Upper lobe of left lung (tissue), 6 donors: Measurements from ENCODE around the gene NF2. TPM values are rescaled to one million over a fixed set of nuclear protein-coding genes. Genes with fewer than 3 reads are reported as not detected.

Source experiments
- ATAC-seq, 2 donors: fragments of 200-7000 bp; cut with Tn5 transposase; one replicate each; pipeline ENCODE4 v1.9.1; 2022; ENCODE audit warnings: mild to moderate bottlenecking in 2 of 2, moderate library complexity in 2 of 2; ENCODE audit not compliant: low FRiP score in 2 of 2
- DNase-seq, 2 donors: peaks; one replicate each; pipeline ENCODE4 v3.0.0-alpha.2; 2019 to 2020
- H3K27ac ChIP-seq, 4 donors: fragments of 200-600 bp; sonication (generic); one replicate each; pipeline ENCODE4 v1.5.1; 2016 to 2019
- H3K27me3 ChIP-seq, 4 donors: fragments of 200-600 bp; sonication (generic); one replicate each; pipeline ENCODE4 v1.5.1; 2017 to 2019
- H3K36me3 ChIP-seq, 4 donors: fragments of 200-600 bp; sonication (generic); one replicate each; pipeline ENCODE4 v1.5.1; 2016 to 2019
- H3K4me1 ChIP-seq, 4 donors: fragments of 200-600 bp; sonication (generic); one replicate each; pipeline ENCODE4 v1.5.1; 2018 to 2019
- H3K4me3 ChIP-seq, 4 donors: fragments of 200-600 bp; sonication (generic); one replicate each; pipeline ENCODE4 v1.5.1; 2017 to 2019; ENCODE audit warnings: mild to moderate bottlenecking in 2 of 4, moderate library complexity in 1 of 4
- H3K9me3 ChIP-seq, 4 donors: fragments of 200-600 bp; sonication (generic); one replicate each; pipeline ENCODE4 v1.5.1; 2018 to 2019
- CTCF ChIP-seq, 6 experiments: fragments of 450-650 bp in 4 of 6; fragments of 200-600 bp in 2 of 6; sonication (generic) in 2 of 6; IDR thresholded peaks; one replicate each; pipeline ENCODE4 v1.5.1; 2016 to 2019; ENCODE audit warnings: antibody characterized with exemption in 6 of 6
- EP300 ChIP-seq, 4 donors: sonication (generic); formaldehyde crosslinking; IDR thresholded peaks; one replicate each; pipeline ENCODE4 v1.5.1; 2017; ENCODE audit warnings: antibody characterized with exemption in 4 of 4, control low read depth in 2 of 4
- POLR2A ChIP-seq, 4 donors: fragments of 450-650 bp; IDR thresholded peaks; one replicate each; pipeline ENCODE4 v1.5.1; 2016 to 2017; ENCODE audit warnings: antibody characterized with exemption in 4 of 4, mild to moderate bottlenecking in 2 of 4
- POLR2AphosphoS5 ChIP-seq, 2 donors: sonication (generic); formaldehyde crosslinking; IDR thresholded peaks; one replicate each; pipeline ENCODE4 v1.5.1; 2017; ENCODE audit warnings: antibody characterized with exemption in 2 of 2
- WGBS, 2 donors: methylation state at CpG; one replicate each; pipeline ENCODE4 v1.1.5; 2017 to 2018; 5-methylcytosine and 5-hydroxymethylcytosine counted together
- total RNA-seq, 6 donors: library from RNA; depleted of rRNA in 4 of 6; stranded (reverse); fragments of >200 nt in 4 of 6; gene quantifications; one replicate each; pipeline versions ENCODE4 v1.1.0 to v1.2.1, GENCODE V29; 2016 to 2021
- donor health status: DM: no; HTN: no; CAD: no; lungs with moderate emphysema.
- donor health status: DM: no; HTN: yes; CAD: no; lungs with severe emphysema.

NF2 gene
- total RNA-seq, 6 donors from 2014 or later, result 31.2 to 43.8 (median 41.3) TPM

DNA sequence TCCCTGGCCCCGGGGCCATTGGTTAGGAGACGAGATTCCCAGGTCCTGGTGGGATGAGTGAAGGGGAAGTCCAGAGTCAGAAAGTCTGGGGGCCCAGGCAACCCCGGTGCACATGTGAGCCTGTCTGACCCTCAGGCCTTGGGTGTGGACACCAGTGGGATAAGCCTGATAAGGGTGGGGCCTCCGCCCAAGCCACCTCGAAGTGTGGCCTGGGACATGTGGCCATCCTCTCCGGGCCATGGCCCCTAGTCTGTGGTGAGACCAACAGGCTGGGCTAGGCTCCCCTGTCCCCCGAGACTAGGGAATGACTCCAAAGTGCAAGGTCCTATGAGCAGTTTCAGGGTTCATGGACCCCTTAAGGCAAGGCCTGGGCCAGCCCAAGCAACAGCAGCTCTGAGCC lies 122.7 kb downstream of the NF2 start:
- Histone ChIP-seq H3K4me3 (no peak overlapping the region), H3K36me3 (peaks cover 0 to 15% (median 7%) of the 10 kb centered on the region in 4 donors), H3K27me3 (peaks cover 0 to 6% (median 2%) of the 10 kb centered on the region in 4 donors), H3K9me3 (no peaks in the 10 kb centered on the region), H3K4me1 (peaks cover 0 to under 1% (median 0%) of the 10 kb centered on the region in 4 donors), H3K27ac (no peak overlapping the region)
- 93 to 100% methylated on average over 1 to 3 of the region's 7 CpGs for whole genome bisulfite sequencing, 2 donors
- DNase-seq (no peak), ATAC-seq (no peak)
- TF ChIP-seq CTCF (IDR thresholded peaks at IDR 0.05) (no peak), POLR2A (IDR thresholded peaks at IDR 0.05) (no peak), POLR2AphosphoS5 (IDR thresholded peaks at IDR 0.05) (no peak), EP300 (IDR thresholded peaks at IDR 0.05) (no peak)

- no peak overlapping the region for H3K4me3 ChIP-seq
Observed at GRCh38 chr22:29726512-29727130, 123.2 kb downstream of the NF2 start.

GRCh38 chr22:29727131-29727523 lies 123.7 kb downstream of the NF2 start:
- ATAC-seq (peak in 1 of 2 donors; percentile 50), DNase-seq (peak in 1 of 2 donors; percentile 35)
- H3K4me1 ChIP-seq, result no peaks in the 10 kb centered on the region
- no peak overlapping the region for H3K4me3 ChIP-seq
- H3K9me3 ChIP-seq, result no peaks in the 10 kb centered on the region
- no peaks in the 10 kb centered on the region for H3K27me3 ChIP-seq
- no peak overlapping the region for H3K27ac ChIP-seq
- H3K36me3 ChIP-seq, result peaks cover 0 to 19% (median 9%) of the 10 kb centered on the region in 4 donors
- 0 to 4% methylated on average over 2 to 9 of the region's 17 CpGs for WGBS, 2 donors
- peak in 4 of 6 experiments; percentile 10 to 34 (median 14) for TF ChIP-seq CTCF (IDR thresholded peaks at IDR 0.05)
- TF ChIP-seq POLR2A (IDR thresholded peaks at IDR 0.05), result no peak

More at GRCh38 chr22:29726512-29727130, 123.2 kb downstream of the NF2 start:
- TF ChIP-seq POLR2AphosphoS5 (IDR thresholded peaks at IDR 0.05) (no peak), CTCF (IDR thresholded peaks at IDR 0.05) (no peak), POLR2A (IDR thresholded peaks at IDR 0.05) (no peak), EP300 (IDR thresholded peaks at IDR 0.05) (no peak)
- Histone ChIP-seq H3K9me3 (no peaks in the 10 kb centered on the region), H3K27me3 (peaks cover 0 to under 1% (median 0%) of the 10 kb centered on the region in 4 donors), H3K27ac (no peak overlapping the region), H3K4me1 (no peaks in the 10 kb centered on the region), H3K36me3 (peaks cover 0 to 19% (median 9%) of the 10 kb centered on the region in 4 donors)
- 54 to 58% methylated on average over 6 to 14 of the region's 15 CpGs for WGBS, 2 donors
- DNase-seq, result no peak
- ATAC-seq, result no peak

DNA sequence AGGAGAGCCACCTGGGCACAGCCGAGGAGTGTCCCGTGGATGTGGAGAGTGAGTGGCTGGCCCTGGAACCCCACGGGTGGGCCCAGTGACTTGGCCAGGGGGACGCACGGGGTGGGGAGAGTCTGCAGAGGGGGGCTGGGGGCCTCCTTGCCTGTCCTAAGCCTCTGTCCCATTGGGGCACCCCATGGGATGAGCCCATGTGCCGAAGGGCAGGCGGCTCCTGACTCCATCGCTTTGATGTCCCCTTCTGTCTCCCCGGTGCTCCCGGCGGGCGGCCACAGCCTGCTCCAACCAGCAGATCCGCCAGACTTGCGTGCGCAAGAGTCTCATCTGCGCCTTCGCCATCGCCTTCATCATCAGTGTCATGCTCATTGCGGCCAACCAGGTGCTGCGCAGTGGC lies 125.7 kb downstream of the NF2 start:
- Histone ChIP-seq H3K27me3 (no peaks in the 10 kb centered on the region), H3K9me3 (no peaks in the 10 kb centered on the region), H3K36me3 (peaks cover 0 to 30% (median 15%) of the 10 kb centered on the region in 4 donors), H3K4me1 (no peaks in the 10 kb centered on the region), H3K4me3 (no peak overlapping the region), H3K27ac (no peak overlapping the region)
- ATAC-seq (no peak), DNase-seq (peak in 1 of 2 donors; percentile 80)
- TF ChIP-seq CTCF (IDR thresholded peaks at IDR 0.05) (no peak), POLR2A (IDR thresholded peaks at IDR 0.05) (no peak), EP300 (IDR thresholded peaks at IDR 0.05) (no peak), POLR2AphosphoS5 (IDR thresholded peaks at IDR 0.05) (no peak)
- WGBS, 2 donors, result 94 to 96% methylated on average over 15 to 16 of the region's 20 CpGs
